ENCODE data around the gene TTC39B.
A peak's percentile ranks its signal among the peaks of the same experiment; 100 is the strongest.

The TTC39B gene

GRCh38 chr9:15157381-15157780, 149.6 kb downstream of the TTC39B start:
- DNase-seq: no peak

GRCh38 chr9:15156241-15156640, 150.8 kb downstream of the TTC39B start:
- DNase-seq: no peak

DNA sequence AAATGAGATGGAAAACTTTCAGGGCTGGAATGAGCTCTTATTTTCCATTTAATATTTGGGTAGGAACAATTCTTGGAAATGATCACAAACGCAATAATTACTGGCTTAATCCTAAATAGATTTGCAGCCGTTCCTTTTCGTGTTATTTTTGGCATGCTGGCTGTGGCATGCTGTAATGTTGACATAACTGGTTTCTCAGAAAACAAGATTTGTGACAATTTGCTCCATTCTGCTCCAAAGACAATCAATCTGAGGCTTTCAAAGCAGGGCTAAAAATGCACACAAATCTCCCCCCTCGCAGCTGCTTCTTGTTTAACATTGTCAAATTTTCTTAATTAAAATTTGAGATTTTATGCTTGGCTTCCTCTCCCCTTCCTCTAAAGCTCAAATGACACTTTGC, 151.2 kb downstream of the TTC39B start:
- no peak for DNase-seq

DNA sequence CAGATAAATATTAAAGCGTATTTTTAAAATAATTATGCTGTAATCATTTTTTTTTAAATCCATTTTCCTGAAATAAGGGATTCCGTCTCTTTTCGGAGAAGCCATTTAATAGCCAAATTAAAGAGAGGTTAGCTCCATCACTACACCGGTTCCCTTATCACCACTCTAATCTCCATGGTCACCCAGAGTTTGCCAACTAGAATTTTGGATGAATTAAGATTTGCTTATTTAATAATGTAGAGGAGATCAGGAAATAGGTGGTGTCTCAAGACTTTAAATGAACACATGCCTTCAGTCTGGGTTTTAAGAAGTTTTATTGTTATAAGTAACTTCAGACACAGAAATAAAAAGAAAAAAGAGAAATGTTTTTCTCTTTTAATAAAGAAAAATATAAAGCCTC, 151.7 kb downstream of the TTC39B start:
- no peak for DNase-seq

GRCh38 chr9:15154677-15155076, 152.3 kb downstream of the TTC39B start:
- no peak for DNase-seq

DNA sequence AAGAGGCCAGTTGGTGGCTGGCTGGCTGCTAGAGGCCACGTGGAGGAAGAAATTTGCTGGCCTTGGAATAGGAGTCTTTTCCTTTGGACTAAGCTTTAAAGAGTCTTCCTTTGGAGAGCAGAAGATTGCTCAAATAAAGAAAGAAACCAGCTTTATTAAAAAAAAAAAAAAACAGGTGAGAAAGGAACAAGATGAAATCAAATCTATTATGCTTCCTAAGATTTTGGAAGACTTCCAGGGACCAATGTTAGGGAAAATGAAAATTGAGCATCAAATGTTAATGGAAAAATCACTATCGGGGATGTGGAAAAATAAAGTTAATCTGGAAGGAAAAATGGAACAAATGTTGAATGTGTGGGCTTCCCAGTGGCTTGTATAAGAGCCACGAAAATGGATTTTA, 153.1 kb downstream of the TTC39B start:
- no peak for DNase-seq

GRCh38 chr9:15150939-15151338, 156.1 kb downstream of the TTC39B start:
- DNase-seq: no peak

- no peak for DNase-seq
These were observed 157.6 kb downstream of the TTC39B start for GRCh38 chr9:15149450-15149849.

- no peak for DNase-seq
These were observed 160.7 kb downstream of the TTC39B start for GRCh38 chr9:15146268-15146700.

DNA sequence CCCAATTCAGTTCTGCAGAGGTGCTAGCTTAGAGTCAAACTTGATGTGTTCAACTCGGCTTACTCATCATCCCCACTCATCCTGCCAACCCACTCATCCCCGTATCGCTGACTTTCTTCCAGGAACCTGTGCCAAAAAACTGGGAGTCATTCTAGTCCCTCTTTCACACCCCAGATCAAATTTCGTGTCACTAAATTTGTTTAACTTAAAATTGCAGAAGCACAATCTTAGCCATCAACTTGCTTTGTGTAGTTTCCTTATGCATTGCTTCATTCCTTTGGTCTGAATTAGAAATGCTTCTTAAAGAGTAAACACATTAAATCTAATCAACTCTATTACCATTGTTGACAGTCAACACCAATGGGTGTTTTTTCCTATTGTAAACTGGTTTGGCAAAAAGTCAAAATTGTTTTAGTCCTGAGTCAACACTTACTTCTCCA, 162.4 kb downstream of the TTC39B start:
- DNase-seq: no peak

- peak; percentile 43 for DNase-seq
These were observed 164.0 kb downstream of the TTC39B start for GRCh38 chr9:15142878-15143534.

DNA sequence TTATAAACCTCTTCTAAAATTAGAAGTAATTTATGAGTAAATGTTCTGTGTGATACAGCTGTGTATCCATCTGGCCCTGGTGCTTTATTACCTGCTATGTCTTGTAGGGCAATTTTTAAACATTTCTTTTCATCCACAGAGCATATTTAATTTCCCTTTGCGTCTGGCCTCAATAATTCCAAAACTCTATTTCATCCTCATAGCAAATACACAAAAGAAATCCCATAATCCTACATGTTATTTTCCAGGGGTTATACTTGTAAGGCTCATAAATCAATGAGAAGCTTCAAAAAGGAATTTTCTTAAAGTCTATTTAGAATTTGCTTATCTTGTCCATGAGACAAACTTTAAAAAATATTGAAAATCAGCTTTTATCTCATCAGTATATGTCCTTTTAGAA, 167.0 kb downstream of the TTC39B start:
- DNase-seq: no peak

GRCh38 chr9:15139469-15139868, 167.5 kb downstream of the TTC39B start:
- DNase-seq: no peak

DNA sequence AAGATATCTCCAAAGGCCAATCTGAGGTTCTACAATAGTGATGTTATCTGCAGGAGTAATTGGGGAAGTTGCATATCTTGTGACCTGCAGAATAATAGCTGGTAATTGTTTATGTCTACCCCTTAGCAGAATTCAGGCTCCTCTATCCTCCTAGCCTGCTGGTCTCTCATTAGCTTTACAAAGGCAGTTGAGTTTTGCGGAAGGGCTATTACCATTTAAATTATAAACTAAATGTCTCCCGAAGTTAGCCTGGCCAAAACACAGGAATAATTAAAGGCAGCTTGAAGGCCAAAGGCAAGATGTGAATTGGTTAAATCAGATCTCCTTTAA, 168.7 kb downstream of the TTC39B start:
- DNase-seq: no peak

- no peak for DNase-seq
These were observed 169.2 kb downstream of the TTC39B start for GRCh38 chr9:15137658-15138356.

DNA sequence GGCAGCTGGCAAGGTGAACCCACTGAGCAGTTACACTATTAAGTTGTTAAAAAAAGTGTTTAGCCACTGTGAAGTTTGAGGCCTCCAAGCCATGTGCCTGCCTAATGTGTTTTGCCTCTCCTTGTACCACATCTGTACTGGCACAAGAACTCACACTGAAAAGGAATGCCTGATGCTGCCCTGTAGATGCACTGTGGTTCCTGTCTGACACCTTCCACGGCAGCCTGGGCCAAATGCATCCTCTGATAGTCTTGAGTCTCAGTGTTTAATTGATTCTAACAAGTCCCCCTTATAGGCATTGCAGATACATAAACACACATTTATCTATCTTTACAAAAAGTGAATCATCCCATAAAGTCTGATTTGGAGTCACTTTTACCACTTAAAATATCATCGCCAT, 169.9 kb downstream of the TTC39B start:
- no peak for DNase-seq

- DNase-seq: no peak
These were observed 170.4 kb downstream of the TTC39B start for GRCh38 chr9:15136646-15137045.

DNA sequence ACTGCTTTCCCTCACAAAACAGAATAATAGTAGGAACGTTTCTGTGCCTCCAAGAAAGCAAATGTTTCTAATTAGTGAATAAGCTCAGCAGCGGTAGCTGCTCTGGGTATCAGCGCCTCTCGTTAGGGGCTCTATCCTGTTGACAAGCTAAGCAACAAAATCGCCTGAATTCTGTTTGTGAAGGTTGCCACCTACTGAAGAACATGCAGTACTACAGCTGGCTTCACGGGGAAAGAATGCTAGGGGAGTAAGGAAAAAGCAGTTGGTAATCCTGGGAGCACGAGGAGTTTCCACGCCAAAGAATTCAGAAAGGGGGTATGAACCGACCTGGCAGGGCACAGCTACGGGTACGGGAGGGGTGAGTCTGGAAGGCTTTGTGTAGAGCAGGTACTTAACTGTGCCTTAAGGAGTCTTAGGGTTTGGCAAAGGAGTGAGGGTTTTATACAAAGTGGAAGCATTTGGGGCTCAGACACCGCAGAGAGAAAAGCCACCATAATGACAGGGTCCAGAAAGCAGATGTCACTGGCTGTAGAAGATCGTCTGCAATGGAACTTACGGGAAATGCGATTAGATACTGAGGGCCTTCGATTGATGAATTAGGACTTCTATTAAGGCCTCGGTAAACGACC, 171.7 kb downstream of the TTC39B start:
- peak; percentile 67 for DNase-seq

GRCh38 chr9:15133488-15133887, 173.5 kb downstream of the TTC39B start:
- no peak for DNase-seq

DNA sequence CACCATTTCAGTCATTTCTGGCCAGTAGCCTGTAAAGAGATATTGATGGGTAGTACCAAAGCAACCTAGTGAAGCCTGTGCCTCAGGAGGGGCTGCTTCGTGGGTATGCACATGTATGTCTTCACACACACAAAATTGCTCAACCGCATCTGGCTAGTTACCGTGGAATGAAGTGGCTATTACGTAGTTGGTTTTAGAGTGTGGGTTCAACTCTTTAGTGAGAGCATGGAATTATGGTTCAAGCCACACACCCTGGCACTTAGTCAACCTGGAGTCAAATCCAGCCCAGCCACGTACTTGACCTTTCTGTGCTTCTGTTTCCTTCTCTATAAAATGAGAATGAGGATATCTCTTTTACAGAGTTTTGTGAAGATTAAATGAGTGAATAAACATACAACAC, 174.9 kb downstream of the TTC39B start:
- DNase-seq: no peak

GRCh38 chr9:15131094-15131493, 175.9 kb downstream of the TTC39B start:
- no peak for DNase-seq

GRCh38 chr9:15127831-15128230, 179.2 kb downstream of the TTC39B start:
- DNase-seq: no peak

GRCh38 chr9:15121630-15122029, 185.4 kb downstream of the TTC39B start:
- DNase-seq: no peak

DNA sequence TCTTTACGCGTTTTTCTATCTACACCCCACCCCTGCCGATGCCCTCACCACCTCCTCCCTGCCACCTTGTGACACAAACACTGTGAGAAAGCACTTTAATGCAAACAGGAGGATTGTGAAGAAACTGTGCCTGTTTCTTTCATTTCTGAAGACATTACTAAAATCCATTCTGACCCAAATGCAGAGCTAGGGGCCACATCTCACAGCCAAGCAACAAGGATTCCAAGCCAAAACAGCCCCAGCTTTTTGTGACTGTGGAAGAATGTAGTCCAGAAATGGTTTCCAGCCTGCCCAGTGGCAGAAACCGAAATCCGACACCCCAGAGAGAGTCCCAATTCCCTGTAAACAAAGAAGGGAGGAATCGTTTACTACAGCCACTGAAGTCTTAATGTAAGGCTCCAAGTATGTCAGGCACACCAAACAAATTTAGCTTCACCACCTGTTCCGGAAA, 190.9 kb downstream of the TTC39B start:
- no peak for DNase-seq

All from midbrain (tissue), 1 donor.